GM12878 (cell line): Measurements from ENCODE around the gene SCP2.

ENCODE experiments used
- CTCF ChIP-seq, 3 experiments: IDR thresholded peaks in 2 of 3; conservative IDR thresholded peaks in 1 of 3; 2 replicates each; pipeline ENCODE4 v1.5.1; 2011; ENCODE audit warnings: low read depth in 3 of 3, low read length in 3 of 3, mild to moderate bottlenecking in 3 of 3, control low read depth in 2 of 3, moderate library complexity in 2 of 3, inconsistent platforms in 1 of 3, mixed read lengths in 1 of 3; ENCODE audit not compliant: control insufficient read depth in 2 of 3, insufficient read depth in 1 of 3; ENCODE audit errors: extremely low read depth in 1 of 3
- DPF2 ChIP-seq: fragments of 450-650 bp; IDR thresholded peaks from 2 replicates; pipeline ENCODE4 v1.6.1; 2017; ENCODE audit warnings: mild to moderate bottlenecking
- EP300 ChIP-seq, 2 experiments: fragments of 150-350 bp in 1 of 2; IDR thresholded peaks; 2 replicates each; pipeline ENCODE4 v1.6.1; 2011 to 2012; ENCODE audit warnings: low read depth in 2 of 2, low read length in 2 of 2, borderline replicate concordance in 1 of 2, improper control_type of control experiment in 1 of 2, inconsistent platforms in 1 of 2; ENCODE audit not compliant: control insufficient read depth in 1 of 2
- EZH2 ChIP-seq: IDR thresholded peaks from 2 replicates; pipeline ENCODE4 v1.6.1; 2012; ENCODE audit warnings: low read depth, mild to moderate bottlenecking, control low read depth, inconsistent platforms, low read length, borderline replicate concordance; ENCODE audit not compliant: control insufficient read depth
- POLR2AphosphoS5 ChIP-seq: IDR thresholded peaks from 2 replicates; pipeline ENCODE4 v1.6.1; 2011; ENCODE audit warnings: mild to moderate bottlenecking, low read length, inconsistent platforms

- TF ChIP-seq DPF2 = no peak
- TF ChIP-seq CTCF (IDR thresholded peaks at IDR 0.05 in 2 of 3, conservative IDR thresholded peaks at IDR 0.05 in 1 of 3; ENCODE audit: control insufficient read depth in 2 of 3, extremely low read depth in 1 of 3, insufficient read depth in 1 of 3, low read depth in 3 of 3, low read length in 3 of 3) = no peak
- no peak for TF ChIP-seq EP300 (IDR thresholded peaks at IDR 0.05; ENCODE audit: borderline replicate concordance in 1 of 2, control insufficient read depth in 1 of 2, low read depth in 2 of 2, low read length in 2 of 2)
- no peak for TF ChIP-seq POLR2AphosphoS5
- TF ChIP-seq EZH2 = no peak
These were observed 140.8 kb downstream of the SCP2 start for GRCh38 chr1:53067886-53068285.
